ENCODE data around the gene GRAP2.

DNA sequence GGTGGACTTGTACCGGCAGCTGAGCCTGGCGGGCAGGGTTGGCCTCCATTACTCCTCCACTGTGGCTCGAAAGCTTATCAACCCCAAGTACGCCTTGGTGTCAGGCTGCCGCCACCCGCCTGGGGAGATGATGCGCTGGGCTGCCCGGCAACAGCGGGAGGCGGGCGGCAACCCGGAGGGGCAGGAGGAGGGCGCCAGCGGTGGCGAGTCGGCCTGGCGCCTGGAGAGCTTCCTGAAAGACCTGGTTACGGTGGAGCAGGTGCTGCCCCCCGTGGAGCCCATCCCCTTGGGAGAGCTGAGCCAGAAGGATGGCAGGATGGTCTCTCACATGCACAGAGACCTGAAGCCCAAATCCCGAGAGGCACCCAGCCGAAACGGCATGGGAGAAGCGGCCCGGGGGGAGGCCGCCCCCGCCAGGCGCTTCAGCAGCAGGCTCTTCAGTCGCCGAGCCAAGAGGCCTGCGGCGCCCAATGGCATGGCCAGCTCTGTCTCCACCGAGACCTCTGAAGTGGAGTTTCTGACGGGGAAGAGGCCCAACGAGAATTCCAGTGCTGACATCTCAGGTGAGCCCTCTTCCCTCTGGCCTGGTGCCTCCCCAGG is 120.6 kb downstream of the GRAP2 start:
- no peak for TF ChIP-seq POLR2AphosphoS5 (IDR thresholded peaks at IDR 0.05)
- TF ChIP-seq, protein P1, sequence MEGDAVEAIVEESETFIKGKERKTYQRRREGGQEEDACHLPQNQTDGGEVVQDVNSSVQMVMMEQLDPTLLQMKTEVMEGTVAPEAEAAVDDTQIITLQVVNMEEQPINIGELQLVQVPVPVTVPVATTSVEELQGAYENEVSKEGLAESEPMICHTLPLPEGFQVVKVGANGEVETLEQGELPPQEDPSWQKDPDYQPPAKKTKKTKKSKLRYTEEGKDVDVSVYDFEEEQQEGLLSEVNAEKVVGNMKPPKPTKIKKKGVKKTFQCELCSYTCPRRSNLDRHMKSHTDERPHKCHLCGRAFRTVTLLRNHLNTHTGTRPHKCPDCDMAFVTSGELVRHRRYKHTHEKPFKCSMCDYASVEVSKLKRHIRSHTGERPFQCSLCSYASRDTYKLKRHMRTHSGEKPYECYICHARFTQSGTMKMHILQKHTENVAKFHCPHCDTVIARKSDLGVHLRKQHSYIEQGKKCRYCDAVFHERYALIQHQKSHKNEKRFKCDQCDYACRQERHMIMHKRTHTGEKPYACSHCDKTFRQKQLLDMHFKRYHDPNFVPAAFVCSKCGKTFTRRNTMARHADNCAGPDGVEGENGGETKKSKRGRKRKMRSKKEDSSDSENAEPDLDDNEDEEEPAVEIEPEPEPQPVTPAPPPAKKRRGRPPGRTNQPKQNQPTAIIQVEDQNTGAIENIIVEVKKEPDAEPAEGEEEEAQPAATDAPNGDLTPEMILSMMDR (IDR thresholded peaks at IDR 0.05): no peak

Data from breast epithelium (tissue), 3 donors.